RPMI7951 (cell line): ENCODE data around the gene BICRAL. TPM values are rescaled to one million over a fixed set of nuclear protein-coding genes. Genes with fewer than 3 reads are reported as not detected.
"Not testable (repeated sequence)": the region's sequence is repeated elsewhere in the genome, so short reads cannot be mapped to it uniquely, and the experiment has no call there.

Source experiments
- DNase-seq: peaks from one replicate; pipeline ENCODE4 v3.0.0-alpha.2; 2012; ENCODE audit warnings: low read depth
- total RNA-seq: library from RNA; depleted of rRNA; stranded (reverse); fragments of >200 nt; shearing (Covaris generic); gene quantifications from 2 replicates; pipeline ENCODE4 v1.2.3, GENCODE V29; 2014; rRNA removed

The BICRAL gene
- total RNA-seq, 1 experiment from 2014 or later = 4.4 TPM

DNA sequence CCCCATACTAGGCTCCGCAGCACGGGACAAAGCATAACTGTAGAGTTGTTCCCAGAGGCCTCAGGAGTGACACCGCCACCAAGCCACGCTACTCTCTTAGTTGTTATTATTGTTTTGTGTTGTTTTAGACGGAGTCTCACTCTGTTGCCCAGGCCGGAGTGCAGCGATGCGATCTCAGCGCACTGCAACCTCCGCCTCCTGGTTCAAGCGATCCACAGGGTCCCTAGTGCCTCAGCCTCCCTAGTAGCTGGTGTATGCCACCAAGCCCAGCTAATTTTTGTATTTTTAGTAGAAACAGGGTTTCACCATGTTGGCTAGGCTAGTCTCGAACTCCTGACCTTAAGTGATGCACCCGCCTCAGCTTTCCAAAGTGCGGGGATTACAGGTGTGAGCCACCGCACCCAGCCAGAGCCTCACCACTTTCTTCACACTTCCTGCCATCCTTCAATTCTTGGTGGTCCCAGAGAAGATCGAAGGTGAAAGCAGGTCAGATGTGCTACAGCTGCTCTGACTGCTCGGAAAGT lies 109.4 kb downstream of the BICRAL start:
- no peak for DNase-seq

DNA sequence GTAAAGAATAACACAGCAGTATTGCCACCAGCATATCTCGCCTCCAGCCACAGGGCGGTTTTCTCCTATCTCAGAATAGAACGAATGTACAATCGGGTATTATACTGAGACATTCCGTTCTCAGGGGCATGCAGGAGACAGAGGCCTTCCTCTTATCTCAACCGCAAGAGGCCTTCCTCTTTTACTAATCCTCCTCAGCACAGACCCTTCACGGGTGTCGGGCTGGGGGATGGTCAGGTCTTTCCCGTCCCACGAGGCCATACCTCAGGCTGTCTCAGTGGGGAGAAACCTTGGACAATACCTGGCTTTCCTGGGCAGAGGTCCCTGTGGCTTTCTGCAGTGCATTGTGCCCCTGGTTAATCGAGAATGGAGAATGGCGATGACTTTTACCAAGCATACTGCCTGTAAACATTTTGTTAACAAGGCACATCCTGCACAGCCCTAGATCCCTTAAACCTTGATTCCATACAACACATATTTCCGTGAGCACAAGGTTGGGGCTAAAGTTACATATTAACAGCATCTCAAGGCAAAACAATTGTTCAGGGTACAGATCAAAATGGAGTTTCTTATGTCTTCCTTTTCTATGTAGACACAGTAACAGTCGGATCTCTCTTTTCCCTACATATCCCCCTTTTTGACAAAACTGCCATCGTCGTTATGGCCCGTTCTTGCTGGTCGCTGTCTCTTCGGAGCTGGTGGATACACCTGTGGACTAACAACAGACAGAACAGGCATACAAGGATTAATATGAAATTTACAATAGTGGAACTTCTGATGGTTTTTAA lies 112.4 kb downstream of the BICRAL start:
- not testable (repeated sequence) for DNase-seq

DNA sequence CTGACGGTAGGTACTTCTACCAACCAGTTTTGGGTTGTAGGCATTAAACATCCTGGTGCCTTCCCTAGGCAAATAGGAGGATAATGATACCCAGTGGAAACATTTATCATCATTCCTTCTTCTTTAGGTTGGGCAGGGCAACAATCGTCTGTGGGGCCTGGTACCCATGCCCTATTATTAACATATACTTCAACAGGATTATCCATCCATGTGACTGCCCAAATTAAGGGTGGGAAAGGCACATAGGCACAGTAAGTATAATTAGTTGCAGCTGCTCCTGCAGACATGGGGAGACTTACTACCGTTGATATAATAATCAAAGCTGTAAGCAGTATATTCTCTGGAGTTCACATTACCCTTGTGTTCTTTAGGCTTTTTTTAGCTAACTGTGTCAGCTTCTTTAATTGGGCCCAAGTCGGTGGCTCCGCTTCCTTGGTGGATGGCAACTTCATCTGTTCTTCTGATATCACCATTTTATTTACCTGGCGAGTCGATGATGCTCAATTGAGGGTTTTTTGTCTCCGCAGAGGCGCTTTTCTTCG lies 114.4 kb downstream of the BICRAL start:
- no peak for DNase-seq

GRCh38 chr6:42898891-42899361 lies 117.1 kb downstream of the BICRAL start:
- peak; percentile 69 for DNase-seq

DNA sequence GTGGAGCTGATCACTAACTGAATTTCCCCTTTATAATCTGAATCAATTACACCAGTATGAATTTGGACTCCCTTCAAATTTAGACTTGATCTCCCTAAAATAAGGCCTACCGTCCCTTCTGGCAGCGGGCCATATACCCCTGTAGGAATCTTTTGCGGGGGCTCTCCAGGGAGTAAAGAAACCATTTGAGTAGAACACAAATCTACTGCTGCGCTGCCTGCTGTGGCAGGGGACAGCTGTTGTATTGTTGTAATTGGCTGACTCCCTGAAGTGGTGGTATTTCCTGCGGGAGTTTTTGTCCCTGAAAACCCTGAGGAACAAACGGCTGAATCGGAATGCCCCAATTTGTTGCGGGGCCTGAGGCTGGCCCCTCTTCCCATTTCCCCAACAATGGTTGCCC lies 118.0 kb downstream of the BICRAL start:
- no peak for DNase-seq

GRCh38 chr6:42901538-42901957 lies 119.7 kb downstream of the BICRAL start:
- DNase-seq = peak; percentile 82

DNA sequence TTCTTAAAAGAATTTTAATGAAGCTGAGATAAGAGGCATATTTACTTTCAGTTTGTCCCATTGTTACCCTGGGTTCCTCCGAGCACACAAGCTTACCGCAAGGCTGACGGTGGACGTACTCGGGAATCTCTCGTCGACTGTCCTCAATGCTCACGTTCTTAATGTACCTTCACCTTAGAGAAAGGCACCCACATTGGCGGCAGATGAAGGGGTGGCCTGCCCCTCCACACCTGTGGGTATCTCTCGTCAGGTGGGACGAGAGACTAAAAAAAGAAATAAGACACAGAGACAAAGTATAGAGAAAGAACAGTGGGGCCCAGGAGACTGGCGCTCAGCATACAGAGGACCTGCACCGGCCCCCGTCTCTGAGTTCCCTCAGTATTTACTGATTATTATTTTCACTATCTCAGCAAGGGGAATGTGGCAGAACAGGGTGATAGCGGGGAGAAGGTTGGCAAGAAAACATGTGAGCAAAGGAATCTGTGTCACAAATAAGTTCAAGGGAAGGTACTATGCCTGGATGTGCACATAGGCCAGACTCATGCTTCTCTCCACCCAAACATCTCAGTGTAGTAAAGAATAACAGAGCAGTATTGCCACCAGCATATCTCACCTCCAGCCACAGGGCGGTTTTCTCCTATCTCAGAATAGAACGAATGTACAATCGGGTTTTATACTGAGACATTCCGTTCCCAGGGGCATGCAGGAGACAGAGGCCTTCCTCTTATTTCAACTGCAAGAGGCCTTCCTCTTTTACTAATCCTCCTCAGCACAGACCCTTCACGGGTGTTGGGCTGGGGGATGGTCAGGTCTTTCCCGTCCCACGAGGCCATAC lies 120.8 kb downstream of the BICRAL start:
- DNase-seq = not testable (repeated sequence)

DNA sequence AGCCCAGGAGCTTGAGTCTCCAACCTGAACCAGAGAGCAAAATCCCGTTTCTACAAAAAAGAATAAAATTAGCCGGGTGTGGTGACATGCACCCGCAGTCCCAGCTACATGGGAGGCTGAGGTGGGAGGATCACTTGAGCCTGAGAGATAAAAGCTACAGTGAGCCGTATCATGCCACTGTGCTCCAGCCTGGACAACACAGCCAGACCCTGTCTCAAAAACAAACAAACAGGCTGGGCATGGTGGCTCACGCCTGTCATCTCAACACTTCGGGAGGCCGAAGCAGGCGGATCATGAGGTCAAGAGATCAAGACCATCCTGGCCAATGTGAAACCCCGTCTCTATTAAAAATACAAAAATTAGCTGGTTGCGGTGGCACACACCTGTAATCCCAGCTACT lies 122.6 kb downstream of the BICRAL start:
- no peak for DNase-seq

DNA sequence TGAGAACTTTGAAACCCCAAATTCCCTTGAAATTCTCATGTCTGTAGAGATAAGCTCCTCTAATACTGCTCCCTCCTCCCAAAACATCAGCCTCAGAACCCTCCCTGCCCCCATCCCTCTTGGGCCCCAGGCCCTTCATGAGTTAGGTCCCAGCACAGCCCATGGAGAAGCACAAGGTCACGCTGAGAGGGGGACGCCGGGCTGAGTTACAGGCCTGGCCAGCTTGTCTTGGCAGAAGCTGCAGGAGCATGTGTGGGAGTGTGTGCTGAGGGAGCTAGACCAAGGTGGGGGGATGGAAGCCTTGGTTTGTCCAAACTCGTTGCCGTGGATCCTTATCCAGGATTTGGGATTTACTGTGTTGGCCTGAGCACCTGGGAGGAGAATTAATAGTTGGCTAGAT lies 125.5 kb downstream of the BICRAL start:
- no peak for DNase-seq

- no peak for DNase-seq
Measured at GRCh38 chr6:42909835-42910234, 128.0 kb downstream of the BICRAL start.

DNA sequence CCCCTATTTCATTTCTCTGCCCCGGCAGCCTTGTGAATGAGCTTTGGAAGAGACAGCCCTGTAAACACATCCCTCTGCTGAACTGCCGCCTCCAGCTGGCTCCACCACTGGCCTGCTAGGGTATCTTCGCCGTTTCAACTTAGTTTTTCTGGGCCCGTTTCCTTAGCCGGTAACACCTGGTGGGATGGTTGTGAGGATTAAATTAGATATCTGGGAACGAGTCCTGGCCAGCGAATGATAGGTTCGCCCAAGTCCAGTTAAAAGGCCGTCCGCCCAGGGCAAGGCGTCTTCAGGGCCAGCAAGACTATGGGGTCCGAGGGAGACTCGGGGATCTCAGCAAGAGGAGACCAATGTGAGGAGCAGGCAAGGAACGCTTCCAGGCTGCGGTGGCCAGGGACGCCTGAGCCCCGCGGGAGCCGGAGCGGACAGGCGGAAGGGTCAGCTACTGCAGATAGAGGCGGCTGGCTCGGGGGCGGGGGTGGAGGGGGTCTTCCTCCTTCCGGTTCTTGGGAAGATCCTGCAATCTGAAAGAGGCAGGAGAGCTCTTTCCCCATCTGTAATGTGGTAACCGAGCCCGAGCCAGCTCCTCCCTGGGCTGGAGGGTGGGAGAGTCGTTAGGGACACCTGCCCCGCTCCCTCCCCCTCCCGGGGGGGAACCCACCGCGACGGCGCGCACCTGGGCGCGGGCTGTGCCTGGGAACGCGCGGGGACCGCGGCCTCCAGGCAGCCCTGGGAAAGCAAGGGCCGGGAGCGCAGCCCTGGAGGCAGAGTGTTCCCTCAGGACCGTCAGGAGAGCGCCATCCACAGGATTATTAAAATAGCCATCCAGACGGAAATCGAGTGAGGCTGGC lies 129.5 kb downstream of the BICRAL start:
- no peak for DNase-seq

DNA sequence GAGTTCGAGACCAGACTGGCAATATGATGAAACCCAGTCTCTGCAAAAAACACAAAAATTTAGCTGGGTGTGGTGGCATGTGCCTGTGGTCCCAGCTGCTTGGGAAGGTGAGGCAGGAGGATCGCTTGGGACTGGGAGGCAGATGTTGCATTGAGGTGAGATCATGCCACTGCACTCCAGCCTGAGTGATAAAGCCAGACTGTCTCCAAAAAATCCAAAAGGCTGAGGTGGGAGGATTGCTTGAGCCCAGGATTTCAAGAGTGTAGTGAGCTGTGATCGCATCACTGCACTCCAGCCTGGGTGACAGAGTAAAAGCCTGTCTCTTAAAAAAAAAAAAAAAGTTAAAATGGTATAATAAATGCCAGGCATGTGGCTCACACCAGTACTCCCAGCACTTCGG lies 132.7 kb downstream of the BICRAL start:
- no peak for DNase-seq

DNA sequence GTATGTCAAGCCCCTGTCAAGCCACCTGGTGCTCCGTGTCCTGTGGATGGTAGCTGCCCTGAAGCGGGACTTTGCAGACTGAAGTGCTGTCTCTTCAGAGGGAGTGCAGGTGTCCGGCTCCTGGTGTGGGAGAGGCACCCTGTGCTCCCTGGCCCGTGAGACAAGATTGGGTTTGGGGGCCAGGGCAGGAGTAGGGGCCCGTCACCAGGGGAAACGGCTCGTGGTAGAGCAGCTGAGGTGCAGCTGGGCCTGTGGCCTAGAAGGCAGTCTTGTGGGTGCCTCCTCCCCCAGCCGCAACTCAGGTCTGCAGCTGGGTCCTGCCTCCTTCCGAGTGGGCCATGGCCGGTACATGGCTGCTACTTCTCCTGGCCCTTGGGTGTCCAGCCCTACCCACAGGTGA lies 133.9 kb downstream of the BICRAL start, which contains the start of gene PTCRA:
TSS of gene PTCRA (plus strand) at position 322 of the 400 bp plus-strand sequence. CDS start at position 339, 17 bp downstream.
- no peak for DNase-seq

GRCh38 chr6:42916288-42916687 lies 134.4 kb downstream of the BICRAL start:
- DNase-seq = no peak

Other genes starting within 250 kb of the BICRAL start
- gene UBR2, start 218.0 kb upstream of the BICRAL start, total RNA-seq = 20.6 and 22.6 TPM in 2 replicates
- gene PRPH2, start 59.5 kb upstream of the BICRAL start, total RNA-seq = 1.8 and 2.5 TPM in 2 replicates
- 47.8 and 63.7 TPM in 2 replicates for gene TBCC, start 35.9 kb upstream of the BICRAL start, total RNA-seq
- 142 and 157 TPM in 2 replicates for gene RPL7L1, start 97.6 kb downstream of the BICRAL start, total RNA-seq
- not detected in 2 replicates for gene PTCRA, start 134.0 kb downstream of the BICRAL start, total RNA-seq
- gene CNPY3, start 147.4 kb downstream of the BICRAL start, total RNA-seq = 70.0 and 83.3 TPM in 2 replicates
- 0.12 TPM in 1 of 2 replicates, not detected in the other for gene GNMT, start 178.7 kb downstream of the BICRAL start, total RNA-seq
- 16.5 and 18.1 TPM in 2 replicates for gene PEX6, start 197.1 kb downstream of the BICRAL start, total RNA-seq
- gene PPP2R5D, start 202.5 kb downstream of the BICRAL start, total RNA-seq = 81.0 and 98.6 TPM in 2 replicates
- gene MEA1, start 231.9 kb downstream of the BICRAL start, total RNA-seq = 131 and 184 TPM in 2 replicates
- 69.3 and 89.0 TPM in 2 replicates for gene KLHDC3, start 232.2 kb downstream of the BICRAL start, total RNA-seq
- 117 and 148 TPM in 2 replicates for gene RRP36, start 239.6 kb downstream of the BICRAL start, total RNA-seq